Cardiac muscle cell (in vitro differentiated cells and primary cell): ENCODE measurements around the gene ZC3H8. TPM values are rescaled to one million over a fixed set of nuclear protein-coding genes. Genes with fewer than 3 reads are reported as not detected.
A peak's percentile ranks its signal among the peaks of the same experiment; 100 is the strongest.
"Not testable (repeated sequence)": the region's sequence is repeated elsewhere in the genome, so short reads cannot be mapped to it uniquely, and the experiment has no call there.

ENCODE experiments used
- DNase-seq, 2 donors: peaks; one replicate each; pipeline versions ENCODE4 v3.0.0 to v3.0.0-alpha.2; 2010 to 2017; ENCODE audit warnings: low read depth in 1 of 2, low spot score in 1 of 2
- H3K27ac ChIP-seq: fragments of 200-600 bp; sonication (generic); 2 replicates; pipeline ENCODE4 v1.5.1; 2016
- H3K27me3 ChIP-seq: fragments of 200-600 bp; sonication (generic); 2 replicates; pipeline ENCODE4 v1.6.0; 2016; ENCODE audit warnings: control low read depth
- H3K36me3 ChIP-seq: fragments of 200-600 bp; sonication (generic); 2 replicates; pipeline ENCODE4 v1.5.1; 2016; ENCODE audit warnings: control low read depth
- H3K4me1 ChIP-seq: fragments of 200-600 bp; sonication (generic); 2 replicates; pipeline ENCODE4 v1.8.1; 2017; ENCODE audit warnings: low read depth, mild to moderate bottlenecking, mixed run types
- H3K4me3 ChIP-seq: fragments of 200-600 bp; sonication (generic); 2 replicates; pipeline ENCODE4 v1.5.1; 2016; ENCODE audit warnings: mild to moderate bottlenecking
- H3K9me3 ChIP-seq: fragments of 200-600 bp; sonication (generic); 2 replicates; pipeline ENCODE4 v1.5.1; 2017; ENCODE audit warnings: low read depth, mild to moderate bottlenecking, control low read depth
- polyA plus RNA-seq: library from polyadenylated mRNA; unstranded; fragments of >200 nt; fragmentation: Nextera tagmentation; extraction: Ambion mirVana; gene quantifications from 2 replicates; pipeline ENCODE4 v1.2.1, GENCODE V29; 2016
- total RNA-seq: library from RNA; depleted of rRNA; stranded (reverse); fragments of >200 nt; gene quantifications from 2 replicates; pipeline ENCODE4 v1.2.3, GENCODE V29; 2016
- TF ChIP-seq, protein P1 (sequence below): IDR thresholded peaks from 2 replicates; pipeline ENCODE4 v1.5.1; 2012; ENCODE audit warnings: low read depth, mild to moderate bottlenecking, low read length

Gene ZC3H8
- total and polyA plus RNA-seq, 2 experiments from 2014 or later = 12.1 to 14.1 TPM

DNA sequence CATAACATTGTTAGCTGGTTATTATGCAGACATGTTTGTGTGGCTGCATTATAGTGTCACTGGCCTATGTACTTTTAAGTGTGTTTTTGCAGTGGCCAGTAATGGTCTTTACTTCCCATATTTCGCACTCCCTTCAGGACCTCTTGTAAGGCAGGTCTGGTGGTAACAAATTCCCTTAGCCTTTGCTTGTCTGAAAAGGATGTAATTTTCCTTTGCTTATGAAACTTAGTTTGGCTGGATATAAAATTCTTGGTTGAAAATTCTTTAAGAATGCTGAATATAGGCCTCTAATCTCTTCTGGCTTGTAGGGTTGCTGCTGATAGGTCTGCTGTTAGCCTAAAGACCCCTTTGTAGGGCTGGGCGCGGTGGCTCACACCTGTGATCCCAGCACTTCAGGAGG lies 34.7 kb downstream of the ZC3H8 start:
- H3K27ac ChIP-seq = no peak overlapping the region
- no peak overlapping the region for H3K4me3 ChIP-seq
- H3K27me3 ChIP-seq = no peaks in the 10 kb centered on the region
- DNase-seq = no peak
- TF ChIP-seq, protein P1, sequence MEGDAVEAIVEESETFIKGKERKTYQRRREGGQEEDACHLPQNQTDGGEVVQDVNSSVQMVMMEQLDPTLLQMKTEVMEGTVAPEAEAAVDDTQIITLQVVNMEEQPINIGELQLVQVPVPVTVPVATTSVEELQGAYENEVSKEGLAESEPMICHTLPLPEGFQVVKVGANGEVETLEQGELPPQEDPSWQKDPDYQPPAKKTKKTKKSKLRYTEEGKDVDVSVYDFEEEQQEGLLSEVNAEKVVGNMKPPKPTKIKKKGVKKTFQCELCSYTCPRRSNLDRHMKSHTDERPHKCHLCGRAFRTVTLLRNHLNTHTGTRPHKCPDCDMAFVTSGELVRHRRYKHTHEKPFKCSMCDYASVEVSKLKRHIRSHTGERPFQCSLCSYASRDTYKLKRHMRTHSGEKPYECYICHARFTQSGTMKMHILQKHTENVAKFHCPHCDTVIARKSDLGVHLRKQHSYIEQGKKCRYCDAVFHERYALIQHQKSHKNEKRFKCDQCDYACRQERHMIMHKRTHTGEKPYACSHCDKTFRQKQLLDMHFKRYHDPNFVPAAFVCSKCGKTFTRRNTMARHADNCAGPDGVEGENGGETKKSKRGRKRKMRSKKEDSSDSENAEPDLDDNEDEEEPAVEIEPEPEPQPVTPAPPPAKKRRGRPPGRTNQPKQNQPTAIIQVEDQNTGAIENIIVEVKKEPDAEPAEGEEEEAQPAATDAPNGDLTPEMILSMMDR = no peak
- no peaks in the 10 kb centered on the region for H3K36me3 ChIP-seq
- no peaks in the 10 kb centered on the region for H3K9me3 ChIP-seq
- peaks cover 6% of the 10 kb centered on the region for H3K4me1 ChIP-seq

DNA sequence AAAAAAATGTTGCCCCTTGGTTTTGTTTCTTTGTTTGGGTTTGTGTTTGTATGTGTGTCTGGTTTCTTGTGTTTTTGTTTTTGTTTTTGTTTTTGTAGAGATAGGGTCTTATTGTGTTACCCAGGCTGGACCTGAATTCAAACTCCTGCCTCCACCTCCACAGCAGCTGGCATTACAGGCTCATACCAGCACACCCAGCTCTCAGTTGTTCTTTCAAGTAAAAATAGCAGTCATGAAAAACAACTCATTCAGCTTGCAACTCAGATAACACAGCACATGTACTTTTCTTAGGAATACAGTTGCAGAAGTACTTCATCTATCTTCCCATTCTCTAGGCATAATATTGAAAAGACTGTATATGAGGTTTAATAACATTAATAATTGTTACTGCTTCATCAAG lies 37.0 kb downstream of the ZC3H8 start:
- peak in 1 of 2 donors; percentile 5 for DNase-seq
- no peaks in the 10 kb centered on the region for H3K36me3 ChIP-seq
- H3K27ac ChIP-seq = peak overlapping the region; percentile 60
- TF ChIP-seq, protein P1 = no peak
- H3K4me1 ChIP-seq = peaks cover 6% of the 10 kb centered on the region
- no peaks in the 10 kb centered on the region for H3K27me3 ChIP-seq
- H3K4me3 ChIP-seq = no peak overlapping the region
- no peaks in the 10 kb centered on the region for H3K9me3 ChIP-seq

DNA sequence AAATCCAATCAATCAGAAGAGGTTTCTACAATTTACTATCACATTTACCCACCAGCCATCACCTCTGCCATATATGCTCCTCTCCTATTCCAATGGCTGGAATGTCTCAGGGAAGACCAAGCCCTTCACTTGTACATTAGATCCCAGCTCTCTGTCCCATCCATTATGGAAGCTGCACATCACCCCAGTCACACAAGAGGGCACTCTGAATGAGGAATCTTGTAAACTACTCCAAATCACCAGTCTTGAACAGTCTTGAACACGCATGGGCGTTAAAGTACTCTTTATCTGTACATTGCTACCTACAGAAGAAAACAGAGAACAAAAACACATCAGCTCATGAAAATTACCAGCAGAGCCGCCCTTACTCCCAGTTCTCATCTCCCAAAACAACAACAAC lies 38.7 kb downstream of the ZC3H8 start:
- TF ChIP-seq, protein P1 = peak; percentile 43
- H3K4me3 ChIP-seq = no peak overlapping the region
- H3K9me3 ChIP-seq = no peaks in the 10 kb centered on the region
- peak; percentile 24 to 56 for DNase-seq
- H3K4me1 ChIP-seq = peaks cover 6% of the 10 kb centered on the region
- no peak overlapping the region for H3K27ac ChIP-seq
- H3K27me3 ChIP-seq = no peaks in the 10 kb centered on the region
- H3K36me3 ChIP-seq = no peaks in the 10 kb centered on the region

DNA sequence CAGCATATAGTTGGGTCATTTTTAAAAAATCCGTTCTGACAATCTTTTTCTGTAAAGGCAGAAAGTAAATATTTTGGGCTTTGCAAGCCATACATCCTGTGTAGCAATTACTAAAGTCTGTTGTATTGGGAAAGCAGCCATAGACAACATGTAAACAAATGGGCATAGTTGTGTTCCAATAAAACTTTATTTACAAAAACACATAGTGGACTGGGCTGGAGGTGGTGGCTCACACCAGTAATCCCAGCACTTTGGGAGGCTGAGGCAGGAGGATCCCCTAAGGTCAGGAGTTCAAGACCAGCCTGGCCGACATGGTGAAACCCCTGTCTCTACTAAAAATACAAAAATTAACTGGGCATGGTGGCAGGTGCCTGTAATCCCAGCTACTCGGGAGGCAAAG lies 46.9 kb downstream of the ZC3H8 start:
- H3K36me3 ChIP-seq, DNase-seq, H3K27ac ChIP-seq, H3K4me1 ChIP-seq, H3K27me3 ChIP-seq, H3K4me3 ChIP-seq, H3K9me3 ChIP-seq: not testable (repeated sequence)

DNA sequence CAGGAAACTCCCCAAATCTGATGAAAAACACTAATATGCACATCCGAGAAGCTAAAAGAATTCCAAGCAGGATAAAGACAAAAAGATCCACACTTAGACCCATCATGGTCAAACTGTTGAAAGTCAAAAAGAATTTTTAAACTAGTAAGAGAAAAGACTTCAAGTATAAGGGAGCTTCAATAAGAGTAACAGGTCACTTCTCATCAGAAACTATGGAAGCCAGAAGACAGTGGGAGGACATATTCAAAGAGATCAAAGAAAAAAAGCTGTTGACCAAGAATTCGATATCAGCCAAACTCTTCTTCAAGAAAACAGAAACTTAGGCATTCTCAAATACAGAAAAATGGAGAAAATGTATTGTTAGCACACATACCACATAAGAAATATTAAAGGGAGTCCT lies 50.4 kb downstream of the ZC3H8 start:
- no peak overlapping the region for H3K27ac ChIP-seq
- no peaks in the 10 kb centered on the region for H3K27me3 ChIP-seq
- H3K9me3 ChIP-seq = no peaks in the 10 kb centered on the region
- H3K4me1 ChIP-seq = no peaks in the 10 kb centered on the region
- H3K36me3 ChIP-seq = no peaks in the 10 kb centered on the region
- no peak overlapping the region for H3K4me3 ChIP-seq
- DNase-seq = peak in 1 of 2 donors; percentile 21
- TF ChIP-seq, protein P1 = no peak

DNA sequence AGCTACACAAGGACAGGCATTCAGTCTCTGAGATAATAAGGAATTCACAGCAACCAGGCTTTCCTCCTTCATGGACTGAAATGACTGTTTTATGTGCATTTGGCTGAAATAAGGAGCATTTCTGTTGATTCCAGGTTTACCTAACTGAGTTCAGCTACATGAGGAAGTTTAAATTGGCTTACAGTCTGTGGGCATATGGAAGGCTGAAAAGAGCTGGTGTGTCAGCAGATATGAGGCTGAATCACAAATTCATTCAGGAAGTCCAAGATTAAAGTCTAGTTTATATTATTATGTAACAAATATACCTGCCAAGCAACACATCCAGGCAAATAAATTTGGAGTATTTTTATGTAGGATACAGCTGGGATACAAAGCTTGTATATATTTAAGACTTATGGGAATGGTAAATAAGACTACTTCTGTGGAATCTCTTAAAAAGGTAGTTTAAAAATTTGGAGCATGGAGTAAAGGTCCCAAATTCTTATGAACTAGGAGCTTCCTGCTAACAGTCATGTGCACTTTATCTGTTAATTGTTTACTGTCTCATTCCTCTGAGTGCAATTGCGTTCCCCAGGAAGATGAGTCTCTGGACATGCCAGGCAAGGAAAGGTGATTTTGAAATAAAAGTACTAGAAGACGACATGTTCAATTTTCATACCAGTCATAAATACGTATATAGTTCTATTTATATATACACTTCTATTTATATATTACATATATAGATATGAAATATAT lies 53.0 kb downstream of the ZC3H8 start:
- no peaks in the 10 kb centered on the region for H3K27me3 ChIP-seq

More for the DNA sequence above, 53.0 kb downstream of the ZC3H8 start:
- Histone ChIP-seq H3K4me1 (no peaks in the 10 kb centered on the region), H3K9me3 (no peaks in the 10 kb centered on the region), H3K4me3 (no peak overlapping the region), H3K36me3 (no peaks in the 10 kb centered on the region), H3K27ac (no peak overlapping the region)
- TF ChIP-seq, protein P1 = no peak
- DNase-seq = peak in 1 of 2 donors; percentile 2
